Gastroesophageal sphincter (tissue), 4 donors: ENCODE data around the gene COL5A1. TPM values are rescaled to one million over a fixed set of nuclear protein-coding genes. Genes with fewer than 3 reads are reported as not detected.

Experiments used
- ATAC-seq: fragments of 150-250 bp; one replicate; pipeline ENCODE4 v1.9.1; 2016; ENCODE audit warnings: mild to moderate bottlenecking, moderate library complexity
- H3K27ac ChIP-seq, 4 donors: fragments of 200-600 bp; sonication (generic) in 3 of 4; 1 replicate in 3 of 4; 2 replicates in 1 of 4; pipeline ENCODE4 v1.5.1; 2016 to 2019
- H3K27me3 ChIP-seq: fragments of 200-600 bp; sonication (generic); one replicate; pipeline ENCODE4 v1.5.1; 2019
- H3K36me3 ChIP-seq, 2 donors: fragments of 200-600 bp; sonication (generic); one replicate each; pipeline ENCODE4 v1.5.1; 2019; ENCODE audit warnings: control low read depth in 1 of 2
- H3K4me1 ChIP-seq, 3 donors: fragments of 200-600 bp; sonication (generic); 1 replicate in 2 of 3; 2 replicates in 1 of 3; pipeline ENCODE4 v1.5.1; 2016 to 2019; ENCODE audit warnings: control low read depth in 2 of 3
- H3K4me3 ChIP-seq, 2 donors: fragments of 200-600 bp; sonication (generic); one replicate each; pipeline ENCODE4 v1.5.1; 2019; ENCODE audit warnings: mild to moderate bottlenecking in 1 of 2, moderate library complexity in 1 of 2
- H3K9me3 ChIP-seq, 3 donors: fragments of 200-600 bp; sonication (generic); one replicate each; pipeline ENCODE4 v1.5.1; 2017 to 2019; ENCODE audit warnings: control low read depth in 2 of 3
- CTCF ChIP-seq, 4 experiments: fragments of 200-600 bp in 2 of 4; fragments of 450-650 bp in 2 of 4; sonication (generic) in 1 of 4; IDR thresholded peaks; one replicate each; pipeline ENCODE4 v1.5.1; 2017 to 2019; ENCODE audit warnings: antibody characterized with exemption in 4 of 4, mild to moderate bottlenecking in 2 of 4, moderate library complexity in 2 of 4
- EP300 ChIP-seq: sonication (generic); formaldehyde crosslinking; IDR thresholded peaks from one replicate; pipeline ENCODE4 v1.6.1; 2017; ENCODE audit warnings: antibody characterized with exemption, mild to moderate bottlenecking
- POLR2A ChIP-seq, 2 donors: fragments of 450-650 bp; IDR thresholded peaks; one replicate each; pipeline ENCODE4 v1.6.1; 2017; ENCODE audit warnings: antibody characterized with exemption in 2 of 2, mild to moderate bottlenecking in 2 of 2, moderate library complexity in 1 of 2
- POLR2AphosphoS5 ChIP-seq: sonication (generic); formaldehyde crosslinking; IDR thresholded peaks from one replicate; pipeline ENCODE4 v1.6.1; 2017; ENCODE audit warnings: antibody characterized with exemption
- WGBS, 2 donors: methylation state at CpG; one replicate each; pipeline ENCODE4 v1.1.5; 2018; ENCODE audit warnings: low coverage in 1 of 2; 5-methylcytosine and 5-hydroxymethylcytosine counted together
- total RNA-seq, 4 donors: library from RNA; depleted of rRNA; stranded (reverse); fragments of >200 nt; gene quantifications; one replicate each; pipeline ENCODE4 v1.1.0, GENCODE V29; 2016

Gene COL5A1
- total RNA-seq, 4 donors from 2014 or later, result 48.5 to 86.4 (median 74.9) TPM

- WGBS, 2 donors, result 80 to 81% methylated on average over 6 to 12 of the region's 13 CpGs
- no peak for ATAC-seq
- H3K4me3 ChIP-seq, result no peak overlapping the region
- no peak overlapping the region for H3K27ac ChIP-seq
- no peaks in the 10 kb centered on the region for H3K9me3 ChIP-seq
- no peak for TF ChIP-seq POLR2AphosphoS5
- no peak for TF ChIP-seq POLR2A (IDR thresholded peaks at IDR 0.05)
- no peak for TF ChIP-seq CTCF (IDR thresholded peaks at IDR 0.05)
- no peak for TF ChIP-seq EP300
- H3K4me1 ChIP-seq, result peaks cover 0 to 21% (median 0%) of the 10 kb centered on the region in 3 donors
- H3K36me3 ChIP-seq, result no peaks in the 10 kb centered on the region
- H3K27me3 ChIP-seq, result peaks cover 21% of the 10 kb centered on the region
Observed at GRCh38 chr9:134860510-134860909, 218.9 kb downstream of the COL5A1 start.

- H3K4me3 ChIP-seq, result no peak overlapping the region
- peaks cover 0 to 21% (median 0%) of the 10 kb centered on the region in 3 donors for H3K4me1 ChIP-seq
- H3K27me3 ChIP-seq, result peaks cover 16% of the 10 kb centered on the region
- TF ChIP-seq POLR2A (IDR thresholded peaks at IDR 0.05) (no peak), EP300 (no peak), CTCF (IDR thresholded peaks at IDR 0.05) (no peak), POLR2AphosphoS5 (no peak)
- H3K27ac ChIP-seq, result no peak overlapping the region
- no peaks in the 10 kb centered on the region for H3K9me3 ChIP-seq
- 82 to 88% methylated on average over 11 to 14 of the region's 17 CpGs for WGBS, 2 donors
- H3K36me3 ChIP-seq, result no peaks in the 10 kb centered on the region
- ATAC-seq, result no peak
Observed at GRCh38 chr9:134861595-134862334, 220.2 kb downstream of the COL5A1 start.

- no peaks in the 10 kb centered on the region for H3K36me3 ChIP-seq
- H3K27ac ChIP-seq, result no peak overlapping the region
- TF ChIP-seq CTCF (IDR thresholded peaks at IDR 0.05) (no peak), EP300 (no peak)
- H3K4me3 ChIP-seq, result no peak overlapping the region
- H3K9me3 ChIP-seq, result no peaks in the 10 kb centered on the region
- peaks cover 0 to 19% (median 0%) of the 10 kb centered on the region in 3 donors for H3K4me1 ChIP-seq
- 96% methylated on average over 4 of the region's 16 CpGs; no CpG with 5 or more reads in 1 of the 2 donors for WGBS, 2 donors
- H3K27me3 ChIP-seq, result peaks cover 14% of the 10 kb centered on the region
- no peak for ATAC-seq
Observed at GRCh38 chr9:134863306-134863902, 221.8 kb downstream of the COL5A1 start.

- 60% methylated on average over 3 of the region's 28 CpGs; no CpG with 5 or more reads in 1 of the 2 donors for WGBS, 2 donors
- peaks cover 22% of the 10 kb centered on the region for H3K27me3 ChIP-seq
- TF ChIP-seq EP300 (no peak), POLR2A (IDR thresholded peaks at IDR 0.05) (no peak), POLR2AphosphoS5 (peak; percentile 19), CTCF (IDR thresholded peaks at IDR 0.05) (no peak)
- no peaks in the 10 kb centered on the region for H3K9me3 ChIP-seq
- H3K27ac ChIP-seq, result peak overlapping the region in 1 of 4 donors; percentile 20
- peak; percentile 39 for ATAC-seq
- H3K36me3 ChIP-seq, result no peaks in the 10 kb centered on the region
- no peak overlapping the region for H3K4me3 ChIP-seq
- peaks cover 0 to 15% (median 0%) of the 10 kb centered on the region in 3 donors for H3K4me1 ChIP-seq
Observed at GRCh38 chr9:134863941-134864820, 222.6 kb downstream of the COL5A1 start.
